CD14-positive monocyte (primary cell): Measurements from ENCODE around the gene MERTK. TPM values are rescaled to one million over a fixed set of nuclear protein-coding genes. Genes with fewer than 3 reads are reported as not detected.

ENCODE experiments used
- DNase-seq, 3 donors: peaks; one replicate each; pipeline ENCODE4 v3.0.0-alpha.2; 2011 to 2022
- H2AFZ ChIP-seq: 2 replicates; pipeline ENCODE4 v1.6.0; 2012; ENCODE audit warnings: mild to moderate bottlenecking, low read depth, low read length, inconsistent platforms; ENCODE audit not compliant: insufficient read depth, poor library complexity, severe bottlenecking
- H3K27ac ChIP-seq, 2 donors: 1 replicate in 1 of 2; 2 replicates in 1 of 2; pipeline ENCODE4 v1.5.1; 2012 to 2013; ENCODE audit warnings: low read length in 2 of 2, control low read depth in 1 of 2, inconsistent platforms in 1 of 2, low read depth in 1 of 2, mild to moderate bottlenecking in 1 of 2
- H3K27me3 ChIP-seq, 2 donors: one replicate each; pipeline versions ENCODE4 v1.6.0 to v1.6.1; 2011 to 2013; ENCODE audit warnings: low read length in 2 of 2; ENCODE audit not compliant: control insufficient read depth in 2 of 2, insufficient read depth in 2 of 2
- H3K36me3 ChIP-seq, 2 donors: replicated peaks in 1 of 2; 1 replicate in 1 of 2; 2 replicates in 1 of 2; pipeline versions ENCODE4 v1.5.1 to v1.6.1; 2012 to 2013; ENCODE audit warnings: low read length in 2 of 2, control low read depth in 1 of 2, inconsistent platforms in 1 of 2, mild to moderate bottlenecking in 1 of 2; ENCODE audit not compliant: insufficient read depth in 2 of 2, control insufficient read depth in 1 of 2
- H3K4me1 ChIP-seq, 2 donors: 1 replicate in 1 of 2; 2 replicates in 1 of 2; pipeline versions ENCODE4 v1.5.1 to v1.6.1; 2012 to 2013; ENCODE audit warnings: low read length in 2 of 2, control low read depth in 1 of 2, inconsistent platforms in 1 of 2, mild to moderate bottlenecking in 1 of 2, moderate library complexity in 1 of 2; ENCODE audit not compliant: insufficient read depth in 2 of 2, control insufficient read depth in 1 of 2
- H3K4me2 ChIP-seq: replicated peaks from 2 replicates; pipeline ENCODE3; 2012; ENCODE audit warnings: low read length, moderate library complexity, mild to moderate bottlenecking; ENCODE audit not compliant: poor library complexity, severe bottlenecking; ENCODE audit errors: extremely low read depth
- H3K4me3 ChIP-seq, 3 experiments: fragments of 200-600 bp in 1 of 3; sonication (generic) in 1 of 3; replicated peaks in 1 of 3; 1 replicate in 2 of 3; 2 replicates in 1 of 3; pipeline ENCODE4 v1.5.1; 2011 to 2013; ENCODE audit warnings: low read length in 3 of 3, mild to moderate bottlenecking in 3 of 3, control low read depth in 2 of 3, low read depth in 2 of 3, inconsistent platforms in 1 of 3, moderate library complexity in 1 of 3
- H3K79me2 ChIP-seq: 2 replicates; pipeline ENCODE4 v1.6.0; 2012; ENCODE audit warnings: mild to moderate bottlenecking, control low read depth, inconsistent platforms, low read length, moderate library complexity; ENCODE audit not compliant: insufficient read depth
- H3K9ac ChIP-seq: 2 replicates; pipeline ENCODE4 v1.6.0; 2017; ENCODE audit warnings: low read length, mild to moderate bottlenecking; ENCODE audit not compliant: insufficient read depth, poor library complexity, severe bottlenecking
- H3K9me3 ChIP-seq, 2 donors: replicated peaks in 1 of 2; 1 replicate in 1 of 2; 2 replicates in 1 of 2; pipeline versions ENCODE4 v1.5.1 to v1.6.1; 2012 to 2013; ENCODE audit warnings: low read length in 2 of 2, control low read depth in 1 of 2; ENCODE audit not compliant: control insufficient read depth in 1 of 2, insufficient read depth in 1 of 2
- H4K20me1 ChIP-seq: 2 replicates; pipeline ENCODE4 v1.6.0; 2012; ENCODE audit warnings: mild to moderate bottlenecking, low read length, control low read depth, moderate library complexity; ENCODE audit not compliant: insufficient read depth
- H3K27ac Mint-ChIP-seq, 7 donors: one replicate each; pipeline ENCODE4 v1.8.0; 2020; ENCODE audit warnings: mild to moderate bottlenecking in 7 of 7, mixed read lengths in 7 of 7, moderate library complexity in 6 of 7, inconsistent platforms in 2 of 7
- H3K27me3 Mint-ChIP-seq, 3 donors: one replicate each; pipeline ENCODE4 v1.8.0; 2021 to 2022; ENCODE audit warnings: low read depth in 3 of 3, mild to moderate bottlenecking in 3 of 3, mixed read lengths in 3 of 3, moderate library complexity in 3 of 3, inconsistent platforms in 1 of 3
- H3K36me3 Mint-ChIP-seq, 2 donors: one replicate each; pipeline ENCODE4 v1.8.0; 2020; ENCODE audit warnings: mixed read lengths in 2 of 2, inconsistent platforms in 1 of 2, mild to moderate bottlenecking in 1 of 2
- H3K4me1 Mint-ChIP-seq: one replicate; pipeline ENCODE4 v1.8.0; 2020; ENCODE audit warnings: mild to moderate bottlenecking, mixed read lengths
- H3K4me3 Mint-ChIP-seq, 2 donors: one replicate each; pipeline ENCODE4 v1.8.0; 2020; ENCODE audit warnings: mild to moderate bottlenecking in 2 of 2, mixed read lengths in 2 of 2, moderate library complexity in 1 of 2
- H3K9me3 Mint-ChIP-seq, 7 donors: one replicate each; pipeline ENCODE4 v1.8.0; 2020 to 2022; ENCODE audit warnings: mixed read lengths in 7 of 7, mild to moderate bottlenecking in 6 of 7, moderate library complexity in 6 of 7, inconsistent platforms in 2 of 7
- CTCF ChIP-seq: fragments of 200-600 bp; IDR thresholded peaks from one replicate; pipeline ENCODE4 v1.8.0; 2022; ENCODE audit warnings: antibody characterized with exemption, mild to moderate bottlenecking
- WGBS: methylation state at CpG from one replicate; pipeline ENCODE4 v1.1.5; 2013; ENCODE audit warnings: missing lambda C conversion rate; ENCODE audit not compliant: insufficient coverage; 5-methylcytosine and 5-hydroxymethylcytosine counted together
- intact Hi-C, 2 donors: fragments of 100-400 bp; cut with micrococcal nuclease; formaldehyde crosslinking; loops; one replicate each; pipeline versions ENCODE4 v1.15.0 to v1.15.1; 2023
- polyA plus RNA-seq, 3 donors: library from polyadenylated mRNA; depleted of rRNA in 1 of 3; unstranded in 2 of 3; stranded (reverse) in 1 of 3; fragments of 300-500 nt in 2 of 3; fragments of >200 nt in 1 of 3; fragmentation: Illumina TruSeq in 2 of 3; gene quantifications; 1 replicate in 2 of 3; 2 replicates in 1 of 3; pipeline ENCODE4 v1.2.3, GENCODE V29; 2012 to 2021

MERTK gene
- polyA plus RNA-seq, 3 donors: 4.1 to 17.0 (median 4.2) TPM

GRCh38 chr2:111896024-111896423 lies 2.4 kb upstream of the MERTK start:
- peak in 1 of 3 donors; percentile 10 for DNase-seq
- Histone ChIP-seq H3K27ac (no peak overlapping the region), H2AFZ (no peak overlapping the region), H3K4me1 (peaks cover 30 to 47% of the 10 kb centered on the region in 2 donors), H4K20me1 (peaks cover 12% of the 10 kb centered on the region), H3K4me2 (no peak overlapping the region), H3K9ac (no peak overlapping the region), H3K79me2 (no peaks in the 10 kb centered on the region), H3K36me3 (no peaks in the 10 kb centered on the region), H3K9me3 (no peaks in the 10 kb centered on the region), H3K27me3 (peaks cover 9 to 33% of the 10 kb centered on the region in 2 donors), H3K4me3 (no peak overlapping the region)
- peaks cover 33% of the 10 kb centered on the region for H3K4me1 Mint-ChIP-seq
- no peak for TF ChIP-seq CTCF
- intact Hi-C loops: loop anchor here (5.0 kb wide), 1 partner anchor 151 kb away; no protein-coding TSS in a partner anchor
- peak overlapping the region in 1 of 7 donors; percentile 21 for H3K27ac Mint-ChIP-seq
- H3K36me3 Mint-ChIP-seq: peaks cover 0 to 4% of the 10 kb centered on the region in 2 donors
- peak overlapping the region in 1 of 2 donors; percentile 16 for H3K4me3 Mint-ChIP-seq
- WGBS: 33% methylated on average over 3 of the region's 3 CpGs
- peaks cover 0 to 7% (median 4%) of the 10 kb centered on the region in 7 donors for H3K9me3 Mint-ChIP-seq
- H3K27me3 Mint-ChIP-seq: peaks cover 18 to 36% (median 22%) of the 10 kb centered on the region in 3 donors

- H3K4me1 ChIP-seq: peaks cover 30 to 49% of the 10 kb centered on the region in 2 donors
- H3K4me2 ChIP-seq: no peak overlapping the region
- no peaks in the 10 kb centered on the region for H3K36me3 ChIP-seq
- no peaks in the 10 kb centered on the region for H3K9me3 ChIP-seq
- H3K9me3 Mint-ChIP-seq: peaks cover 0 to 7% (median 4%) of the 10 kb centered on the region in 7 donors
- no peak overlapping the region for H3K27ac ChIP-seq
- no peaks in the 10 kb centered on the region for H3K79me2 ChIP-seq
- TF ChIP-seq CTCF: no peak
- intact Hi-C loops: loop anchor here (5.0 kb wide), 1 partner anchor 151 kb away; no protein-coding TSS in a partner anchor
- WGBS: 89% methylated on average over 4 of the region's 6 CpGs
- peak overlapping the region in 1 of 7 donors; percentile 50 for H3K27ac Mint-ChIP-seq
- H3K4me1 Mint-ChIP-seq: peaks cover 33% of the 10 kb centered on the region
- DNase-seq: no peak
- peaks cover 13% of the 10 kb centered on the region for H4K20me1 ChIP-seq
- H3K4me3 ChIP-seq: no peak overlapping the region
- no peak overlapping the region for H2AFZ ChIP-seq
- no peak overlapping the region for H3K9ac ChIP-seq
- H3K27me3 Mint-ChIP-seq: peaks cover 19 to 36% (median 23%) of the 10 kb centered on the region in 3 donors
- H3K27me3 ChIP-seq: peaks cover 9 to 34% of the 10 kb centered on the region in 2 donors
- H3K4me3 Mint-ChIP-seq: peak overlapping the region in 1 of 2 donors; percentile 3
- H3K36me3 Mint-ChIP-seq: peaks cover 0 to 4% of the 10 kb centered on the region in 2 donors
Measured at GRCh38 chr2:111896576-111896975, 1.8 kb upstream of the MERTK start.
